ENCODE data around the gene ZNF343.
"Not testable (repeated sequence)": the region's sequence is repeated elsewhere in the genome, so short reads cannot be mapped to it uniquely, and the experiment has no call there.

The ZNF343 gene

DNA sequence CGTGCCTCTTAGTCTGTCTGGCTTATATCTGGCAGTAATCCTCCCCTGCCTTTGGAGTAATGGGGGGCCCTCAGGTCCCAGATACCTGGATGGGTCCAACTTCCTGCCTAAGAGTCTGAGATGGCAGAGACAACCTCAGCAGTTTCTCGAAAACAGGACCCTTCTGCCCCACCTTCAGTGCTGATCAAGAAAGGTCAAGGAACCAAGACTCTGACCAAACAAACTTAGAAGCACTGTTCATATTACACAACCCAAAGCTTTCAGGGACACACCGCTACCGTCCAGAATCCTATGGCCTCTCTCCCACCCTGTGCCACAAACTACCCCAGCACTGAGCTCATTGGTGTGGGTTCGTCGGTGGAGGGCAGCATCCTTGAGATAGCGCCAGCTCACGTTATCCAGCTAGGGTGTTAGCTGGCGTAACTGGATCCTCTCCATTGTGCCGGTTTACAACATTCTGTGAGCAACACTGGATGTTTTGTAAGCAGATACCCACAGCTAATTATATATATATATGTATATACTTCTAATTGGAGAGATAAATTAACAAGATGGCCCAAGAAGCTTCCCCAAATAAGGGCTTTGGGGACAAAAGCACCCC is 20.1 kb upstream of the ZNF343 start:
- TF ChIP-seq, protein P1, sequence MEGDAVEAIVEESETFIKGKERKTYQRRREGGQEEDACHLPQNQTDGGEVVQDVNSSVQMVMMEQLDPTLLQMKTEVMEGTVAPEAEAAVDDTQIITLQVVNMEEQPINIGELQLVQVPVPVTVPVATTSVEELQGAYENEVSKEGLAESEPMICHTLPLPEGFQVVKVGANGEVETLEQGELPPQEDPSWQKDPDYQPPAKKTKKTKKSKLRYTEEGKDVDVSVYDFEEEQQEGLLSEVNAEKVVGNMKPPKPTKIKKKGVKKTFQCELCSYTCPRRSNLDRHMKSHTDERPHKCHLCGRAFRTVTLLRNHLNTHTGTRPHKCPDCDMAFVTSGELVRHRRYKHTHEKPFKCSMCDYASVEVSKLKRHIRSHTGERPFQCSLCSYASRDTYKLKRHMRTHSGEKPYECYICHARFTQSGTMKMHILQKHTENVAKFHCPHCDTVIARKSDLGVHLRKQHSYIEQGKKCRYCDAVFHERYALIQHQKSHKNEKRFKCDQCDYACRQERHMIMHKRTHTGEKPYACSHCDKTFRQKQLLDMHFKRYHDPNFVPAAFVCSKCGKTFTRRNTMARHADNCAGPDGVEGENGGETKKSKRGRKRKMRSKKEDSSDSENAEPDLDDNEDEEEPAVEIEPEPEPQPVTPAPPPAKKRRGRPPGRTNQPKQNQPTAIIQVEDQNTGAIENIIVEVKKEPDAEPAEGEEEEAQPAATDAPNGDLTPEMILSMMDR (IDR thresholded peaks at IDR 0.05; ENCODE audit: insufficient read depth, low read depth, low read length, missing control alignments) = no peak
- no peak overlapping the region for H3K4me3 ChIP-seq (ENCODE audit: low read length)
- no peak for DNase-seq (ENCODE audit: low read depth)

DNA sequence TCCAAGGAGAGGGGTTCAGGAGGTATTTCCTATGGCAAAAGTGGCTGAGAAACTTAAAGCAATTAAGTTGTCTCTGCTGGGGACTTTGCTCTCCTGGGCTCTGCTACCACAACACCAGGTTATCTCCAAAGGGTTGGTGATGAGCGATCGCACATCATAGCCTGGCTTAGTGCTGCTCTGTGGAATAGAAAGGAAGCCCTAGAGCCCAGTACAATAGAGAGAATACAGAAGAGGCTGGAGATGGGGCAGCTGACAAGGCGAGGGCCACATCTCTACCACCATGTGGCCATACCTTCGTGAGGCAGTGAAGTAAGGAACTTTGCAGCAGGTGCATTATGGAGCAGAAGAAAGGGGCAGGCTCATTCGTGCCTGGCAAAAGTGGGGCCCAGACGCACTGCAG is 19.0 kb upstream of the ZNF343 start:
- H3K4me3 ChIP-seq (ENCODE audit: low read length) = no peak overlapping the region

DNA sequence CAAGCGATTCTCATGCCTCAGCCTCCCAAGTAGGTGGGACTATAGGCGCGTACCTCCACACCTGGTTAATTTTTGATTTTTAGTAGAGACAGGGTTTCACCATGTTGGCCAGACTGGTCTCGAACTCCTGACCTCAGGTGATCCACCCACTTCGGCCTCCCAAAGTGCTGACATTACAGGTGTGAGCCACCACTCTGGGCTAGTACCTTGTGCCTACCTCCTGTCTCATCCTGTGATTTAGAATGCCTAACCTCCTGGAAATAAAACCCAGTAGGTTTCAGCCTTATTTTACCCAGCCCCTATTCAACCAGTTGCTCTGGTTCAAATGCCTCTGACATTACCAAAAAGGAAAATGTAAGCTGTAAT is 17.5 kb upstream of the ZNF343 start:
- not testable (repeated sequence) for H3K4me3 ChIP-seq (ENCODE audit: low read length); DNase-seq (ENCODE audit: low read depth)

More for the DNA sequence above, 19.0 kb upstream of the ZNF343 start:
- DNase-seq (ENCODE audit: low read depth) = no peak
- TF ChIP-seq, protein P1 (IDR thresholded peaks at IDR 0.05; ENCODE audit: insufficient read depth, low read depth, low read length, missing control alignments) = no peak

DNA sequence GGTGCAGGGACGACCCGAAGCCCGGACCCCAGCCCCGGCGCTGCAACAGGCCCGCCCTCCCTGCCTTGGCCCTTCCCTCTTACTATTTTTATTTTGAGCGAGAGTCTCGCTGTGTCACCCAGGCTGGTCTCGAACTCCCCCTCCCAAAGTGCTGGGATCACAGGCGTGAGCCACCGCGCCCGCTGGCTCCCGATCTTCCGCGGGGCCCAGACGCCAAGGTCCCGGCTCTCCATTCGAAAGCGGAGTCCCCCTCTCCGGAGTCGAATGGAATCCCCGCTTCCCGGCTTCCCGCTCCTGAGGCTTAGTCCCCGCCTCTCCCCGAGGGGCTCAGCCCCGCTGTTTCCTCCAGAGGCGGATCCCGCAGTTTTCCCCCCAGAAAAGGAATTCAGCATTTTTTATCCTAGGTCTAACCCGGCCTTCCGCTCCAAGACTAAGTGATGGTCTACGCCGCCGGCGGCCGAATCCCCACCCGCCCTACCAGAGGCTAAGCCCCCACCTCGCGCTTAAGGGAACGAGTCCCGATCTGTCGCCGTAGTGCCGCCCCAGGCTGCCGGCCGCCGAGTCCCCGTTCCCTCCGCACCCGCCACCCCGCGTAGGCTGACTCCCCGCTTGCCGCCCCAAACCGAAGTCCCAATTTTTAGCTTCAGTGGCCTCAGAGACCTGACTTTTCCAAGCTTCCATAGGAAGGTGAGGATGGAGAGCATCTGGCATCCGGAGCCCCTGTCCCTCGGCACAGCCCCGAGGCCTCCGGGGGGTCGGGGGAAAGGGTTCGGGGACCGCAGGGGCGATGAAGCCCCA is 16.2 kb upstream of the ZNF343 start:
- peak overlapping the region; percentile 78 for H3K4me3 ChIP-seq (ENCODE audit: low read length)
- peak; percentile 7 for DNase-seq (ENCODE audit: low read depth)
- TF ChIP-seq, protein P1 (IDR thresholded peaks at IDR 0.05; ENCODE audit: insufficient read depth, low read depth, low read length, missing control alignments) = no peak

DNA sequence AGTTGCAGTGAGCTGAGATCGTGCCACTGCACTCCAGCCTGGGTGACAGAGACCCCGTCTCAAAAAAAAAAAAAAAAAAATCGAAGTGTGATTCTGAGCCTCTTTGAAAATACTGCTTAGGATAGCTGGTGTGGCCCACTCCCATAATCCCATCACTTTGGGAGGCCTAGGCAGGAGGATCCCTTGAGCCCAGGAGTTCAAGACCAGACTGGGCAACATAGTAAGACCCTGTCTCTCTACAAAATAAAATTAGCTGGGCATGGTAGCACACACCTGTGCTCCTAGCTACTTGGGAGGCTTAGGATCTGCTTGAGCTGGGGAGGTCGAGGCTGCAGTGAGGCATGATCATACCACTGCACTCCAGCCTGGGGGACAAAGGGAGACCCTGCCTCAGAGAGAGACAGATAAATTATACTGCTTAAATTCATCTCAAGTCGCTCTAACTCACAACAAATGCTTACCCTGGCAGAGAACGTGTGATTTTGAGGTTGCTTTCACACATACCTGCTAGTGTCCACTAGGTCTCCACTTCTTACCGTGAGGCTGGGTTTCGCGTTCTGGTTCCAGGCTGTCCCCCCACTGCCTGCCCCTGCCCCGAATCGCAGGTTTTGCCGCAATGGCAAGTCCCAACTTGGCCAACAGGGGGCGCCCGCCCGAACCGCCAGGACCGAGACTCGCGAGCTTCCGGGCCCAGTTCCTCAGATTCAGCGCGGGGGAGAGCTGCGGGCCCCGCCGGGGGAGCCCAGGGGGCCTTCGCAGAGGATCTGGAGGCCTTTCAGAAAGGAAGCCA is 15.4 kb upstream of the ZNF343 start:
- TF ChIP-seq, protein P1 (IDR thresholded peaks at IDR 0.05; ENCODE audit: insufficient read depth, low read depth, low read length, missing control alignments) = peak; percentile 89
- DNase-seq (ENCODE audit: low read depth) = peak; percentile 72
- peak overlapping the region; percentile 78 for H3K4me3 ChIP-seq (ENCODE audit: low read length)

DNA sequence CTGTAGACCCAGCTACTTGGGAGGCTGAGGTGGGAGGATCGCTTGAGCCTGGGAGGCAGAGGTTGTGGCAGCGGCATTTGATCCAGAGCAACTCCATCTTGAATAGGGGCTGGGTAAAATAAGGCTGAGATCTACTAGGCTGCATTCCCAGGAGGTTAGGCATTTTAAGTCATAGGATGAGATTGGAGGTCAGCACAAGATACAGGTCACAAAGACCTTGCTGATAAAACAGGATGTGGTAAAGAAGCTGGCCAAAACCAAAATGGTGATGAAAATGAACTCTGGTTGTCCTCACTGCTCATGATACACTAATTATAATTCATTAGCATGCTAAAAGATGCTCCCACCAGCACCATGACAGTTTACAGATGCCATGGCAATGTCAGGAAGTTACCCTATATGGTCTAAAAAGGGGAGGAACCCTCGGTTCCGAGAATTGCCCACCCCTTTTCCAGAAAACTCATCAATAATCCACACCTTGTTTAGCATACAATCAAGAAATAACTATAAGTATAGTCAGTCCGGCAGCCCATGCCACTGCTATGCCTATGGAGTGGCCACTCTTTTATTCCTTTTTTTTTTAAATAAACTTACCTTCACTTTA is 14.2 kb upstream of the ZNF343 start:
- H3K4me3 ChIP-seq (ENCODE audit: low read length); DNase-seq (ENCODE audit: low read depth): not testable (repeated sequence)

DNA sequence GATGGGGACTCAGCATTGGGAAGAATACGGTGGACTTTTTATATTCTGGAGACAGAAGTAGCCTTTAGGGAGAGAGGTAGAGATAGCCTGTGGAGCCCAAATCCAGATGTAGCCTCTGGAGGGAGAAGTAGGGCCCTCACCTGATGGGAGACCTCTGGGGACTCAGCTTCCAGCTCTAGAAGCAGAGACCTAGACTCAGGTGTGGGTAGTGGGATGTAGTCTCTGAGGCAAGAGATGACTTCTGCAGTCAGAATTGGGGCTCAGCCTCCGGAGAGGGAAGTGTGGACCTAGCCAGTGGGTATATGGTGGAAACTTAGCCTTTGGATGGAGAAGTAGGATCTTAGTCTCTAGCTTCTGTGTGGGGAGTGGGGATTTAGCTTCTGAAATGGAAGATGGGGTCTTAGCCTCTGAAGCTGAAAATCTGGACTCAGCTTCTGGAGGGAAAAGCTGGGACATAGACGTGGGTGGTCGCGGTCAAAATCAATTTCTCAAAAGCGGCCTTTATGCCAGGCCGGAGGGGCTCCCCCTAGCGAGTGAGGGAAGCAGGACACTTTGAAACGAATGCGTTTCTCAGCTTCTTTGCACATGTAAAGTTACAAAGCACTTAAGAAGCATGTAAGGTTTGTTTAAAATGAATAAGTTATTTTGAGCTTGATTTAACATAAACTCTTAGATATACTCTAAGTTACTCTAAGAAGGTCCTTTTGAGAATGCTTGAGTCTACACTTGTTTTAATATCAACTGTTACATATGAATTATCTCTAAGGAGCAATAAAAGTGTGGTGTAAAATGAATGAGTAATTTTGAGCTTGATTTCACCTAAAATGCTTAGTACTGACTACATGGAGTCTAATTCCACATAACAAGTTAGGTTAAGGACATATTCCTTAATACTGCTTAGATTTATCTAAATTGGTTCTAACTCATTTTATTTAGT is 12.9 kb upstream of the ZNF343 start:
- DNase-seq (ENCODE audit: low read depth) = peak; percentile 51
- H3K4me3 ChIP-seq (ENCODE audit: low read length) = no peak overlapping the region
- TF ChIP-seq, protein P1 (IDR thresholded peaks at IDR 0.05; ENCODE audit: insufficient read depth, low read depth, low read length, missing control alignments) = peak; percentile 94
